Adrenal gland (tissue), 12 donors: ENCODE results near the gene DPM2. TPM values are rescaled to one million over a fixed set of nuclear protein-coding genes. Genes with fewer than 3 reads are reported as not detected.

Experiments
- DNase-seq, 7 donors: peaks; one replicate each; pipeline ENCODE4 v3.0.0-alpha.2; 2019 to 2020
- H3K27ac ChIP-seq, 5 donors: fragments of 200-600 bp; sonication (generic) in 4 of 5; 1 replicate in 3 of 5; 2 replicates in 2 of 5; pipeline versions ENCODE4 v1.5.1 to v1.8.0; 2016 to 2020; ENCODE audit warnings: mild to moderate bottlenecking in 1 of 5
- H3K27me3 ChIP-seq: fragments of 200-600 bp; 2 replicates; pipeline ENCODE4 v1.8.0; 2021
- H3K36me3 ChIP-seq, 2 donors: fragments of 200-600 bp; replicated peaks in 1 of 2; 1 replicate in 1 of 2; 2 replicates in 1 of 2; pipeline versions ENCODE4 v1.5.1 to v1.8.0; 2018 to 2022
- H3K4me1 ChIP-seq, 2 donors: fragments of 200-600 bp; replicated peaks in 1 of 2; 1 replicate in 1 of 2; 2 replicates in 1 of 2; pipeline versions ENCODE4 v1.5.1 to v1.8.0; 2018 to 2021
- H3K4me3 ChIP-seq, 4 donors: fragments of 200-600 bp; sonication (generic) in 3 of 4; one replicate each; pipeline ENCODE4 v1.5.1; 2016 to 2018
- H3K9me3 ChIP-seq, 3 donors: fragments of 200-600 bp; sonication (generic) in 1 of 3; replicated peaks in 1 of 3; 1 replicate in 2 of 3; 2 replicates in 1 of 3; pipeline versions ENCODE4 v1.5.1 to v1.8.0; 2016 to 2021
- CTCF ChIP-seq, 6 experiments: fragments of 450-650 bp in 4 of 6; fragments of 200-600 bp in 2 of 6; sonication (generic) in 1 of 6; IDR thresholded peaks; 1 replicate in 5 of 6; 2 replicates in 1 of 6; pipeline versions ENCODE4 v1.5.1 to v1.8.0; 2016 to 2021; ENCODE audit warnings: antibody characterized with exemption in 6 of 6, mild to moderate bottlenecking in 2 of 6, moderate library complexity in 1 of 6
- POLR2A ChIP-seq, 2 donors: fragments of 450-650 bp; IDR thresholded peaks; one replicate each; pipeline ENCODE4 v1.6.1; 2017; ENCODE audit warnings: antibody characterized with exemption in 2 of 2, mild to moderate bottlenecking in 2 of 2, moderate library complexity in 1 of 2
- WGBS, 4 donors: extraction: QIAGEN DNeasy Blood & Tissue Kit in 2 of 4; methylation state at CpG; one replicate each; pipeline versions ENCODE4 v1.1.5 to v1.1.7; 2013 to 2017; 5-methylcytosine and 5-hydroxymethylcytosine counted together
- intact Hi-C, 2 donors: fragments of 100-400 bp; cut with DNase I; formaldehyde crosslinking; loops; one replicate each; pipeline versions ENCODE4 v1.14.1 to v1.15.0; 2022 to 2023
- polyA plus RNA-seq, 3 donors: library from polyadenylated mRNA; stranded (reverse); fragments of 200-250 nt in 2 of 3; fragments of 350-450 nt in 1 of 3; fragmentation: Illumina TruSeq in 1 of 3; extraction: RNeasy Lipid Tissue Mini Kit (QIAGEN cat#74804) in 1 of 3; gene quantifications; one replicate each; pipeline ENCODE4 v1.2.3, GENCODE V29; 2013 to 2014
- total RNA-seq, 9 donors: library from RNA; depleted of rRNA in 4 of 9; stranded (reverse); fragments of >200 nt in 4 of 9; fragments of 120-200 nt in 1 of 9; fragmentation: NEBNext Ultra II Directional in 1 of 9; extraction: Animal tissue kit (Norgen Biotek cat#: 25700) in 1 of 9; gene quantifications; one replicate each; pipeline versions ENCODE4 v1.1.0 to v1.2.4, GENCODE V29; 2013 to 2023
- donor health status: healthy with polysubstance abuse.
- donor health status: Bipolar disorder and iron deficiency.
- donor health status: DM: yes; HTN: yes; CAD: no.
- donor health status: DM: no; HTN: no; CAD: no.
- donor health status: DM: no; HTN: no; CAD: no.
- donor health status: DM: yes; HTN: yes; CAD: no.

The DPM2 gene
- total and polyA plus RNA-seq, 12 donors: 18.4 to 46.8 (median 33.5) TPM

GRCh38 chr9:127905788-127906191 is 31.9 kb downstream of the DPM2 start:
- DNase-seq: no peak
- no peaks in the 10 kb centered on the region for H3K9me3 ChIP-seq
- H3K36me3 ChIP-seq: peaks cover 0 to 20% of the 10 kb centered on the region in 2 donors
- H3K4me1 ChIP-seq: peaks cover 13 to 44% of the 10 kb centered on the region in 2 donors
- no peaks in the 10 kb centered on the region for H3K27me3 ChIP-seq
- TF ChIP-seq CTCF (IDR thresholded peaks at IDR 0.05): no peak
- TF ChIP-seq POLR2A (IDR thresholded peaks at IDR 0.05): no peak
- intact Hi-C loops: loop anchor here in 1 of 2 donors (5.0 kb wide), 1 partner anchor 33 kb away; no protein-coding TSS in a partner anchor
- H3K27ac ChIP-seq: peak overlapping the region in 3 of 5 donors; percentile 26 to 88 (median 73)
- WGBS, 4 donors: 80 to 89% (median 85%) methylated on average over 12 of the region's 12 CpGs
- no peak overlapping the region for H3K4me3 ChIP-seq

GRCh38 chr9:127905004-127905728 is 32.5 kb downstream of the DPM2 start:
- Histone ChIP-seq H3K9me3 (no peaks in the 10 kb centered on the region), H3K27ac (peak overlapping the region; percentile 5 to 88 (median 26)), H3K4me3 (no peak overlapping the region), H3K4me1 (peaks cover 13 to 44% of the 10 kb centered on the region in 2 donors), H3K36me3 (peaks cover 0 to 16% of the 10 kb centered on the region in 2 donors), H3K27me3 (no peaks in the 10 kb centered on the region)
- DNase-seq: no peak
- TF ChIP-seq POLR2A (IDR thresholded peaks at IDR 0.05) (no peak), CTCF (IDR thresholded peaks at IDR 0.05) (no peak)
- intact Hi-C loops: loop anchor here in 1 of 2 donors (5.0 kb wide), 1 partner anchor 33 kb away; no protein-coding TSS in a partner anchor
- WGBS, 4 donors: 58 to 68% (median 65%) methylated on average over 2 to 5 of the region's 5 CpGs

GRCh38 chr9:127904561-127905003 is 33.1 kb downstream of the DPM2 start:
- TF ChIP-seq CTCF (IDR thresholded peaks at IDR 0.05) (no peak), POLR2A (IDR thresholded peaks at IDR 0.05) (no peak)
- WGBS, 4 donors: 49 to 57% (median 52%) methylated on average over 5 to 12 of the region's 12 CpGs
- Histone ChIP-seq H3K9me3 (no peaks in the 10 kb centered on the region), H3K4me3 (no peak overlapping the region), H3K4me1 (peaks cover 13 to 50% of the 10 kb centered on the region in 2 donors), H3K27me3 (no peaks in the 10 kb centered on the region), H3K27ac (peak overlapping the region in 4 of 5 donors; percentile 14 to 88 (median 50)), H3K36me3 (peaks cover 0 to 10% of the 10 kb centered on the region in 2 donors)
- peak in 1 of 7 donors; percentile 47 for DNase-seq
- intact Hi-C loops: loop anchor here in 1 of 2 donors (5.0 kb wide), 1 partner anchor 32 kb away; no protein-coding TSS in a partner anchor

GRCh38 chr9:127903557-127904475 is 33.8 kb downstream of the DPM2 start:
- intact Hi-C loops: no loop called here
- Histone ChIP-seq H3K4me3 (no peak overlapping the region), H3K27ac (peak overlapping the region in 4 of 5 donors; percentile 14 to 88 (median 60)), H3K27me3 (no peaks in the 10 kb centered on the region), H3K9me3 (no peaks in the 10 kb centered on the region), H3K36me3 (peaks cover 0 to 9% of the 10 kb centered on the region in 2 donors), H3K4me1 (peaks cover 13 to 50% of the 10 kb centered on the region in 2 donors)
- no peak for TF ChIP-seq POLR2A (IDR thresholded peaks at IDR 0.05)
- DNase-seq: peak in 6 of 7 donors; percentile 64 to 86 (median 73)
- WGBS, 4 donors: 45 to 67% (median 53%) methylated on average over 9 to 17 of the region's 17 CpGs
